A673 (cell line): ENCODE data around the gene PXDN. TPM values are rescaled to one million over a fixed set of nuclear protein-coding genes. Genes with fewer than 3 reads are reported as not detected.

Experiments
- BruUV-seq: library from RNA; stranded (reverse); fragments of 400-500 nt; replicated peaks from 2 replicates; lab custom pipeline; 2021; lab: Mats Ljungman, UMichigan
- CTCF ChIA-PET: fragments of 300-600 bp; sonication (Branson Sonifier 250); formaldehyde crosslinking; loops from one replicate; lab custom pipeline; 2022; ENCODE audit warnings: antibody characterized with exemption; lab: Charles Lee
- POLR2A ChIA-PET: fragments of 300-600 bp; sonication (Branson Sonifier 250); formaldehyde crosslinking; loops from one replicate; lab custom pipeline; 2022; ENCODE audit warnings: antibody characterized with exemption; ENCODE audit not compliant: low non-redundant PET; lab: Charles Lee
- DNase-seq: peaks from one replicate; pipeline ENCODE4 v3.0.0-alpha.2; 2015; ENCODE audit warnings: low spot score
- H3K27ac ChIP-seq: fragments of 200-600 bp; sonication (generic); 2 replicates; pipeline ENCODE4 v1.5.1; 2016; ENCODE audit warnings: mixed run types, low read depth, mild to moderate bottlenecking, mixed read lengths, antibody characterized with exemption, low read length; ENCODE audit not compliant: poor library complexity, severe bottlenecking
- H3K27me3 ChIP-seq: fragments of 200-600 bp; sonication (generic); replicated peaks from 2 replicates; pipeline ENCODE4 v1.6.1; 2017; ENCODE audit warnings: mixed run types, low read depth, mild to moderate bottlenecking, mixed read lengths, antibody characterized with exemption, low read length; ENCODE audit not compliant: insufficient read depth, poor library complexity
- H3K36me3 ChIP-seq: fragments of 200-600 bp; sonication (generic); 2 replicates; pipeline ENCODE4 v1.6.1; 2016; ENCODE audit warnings: mixed run types, mild to moderate bottlenecking, mixed read lengths, antibody characterized with exemption, low read length; ENCODE audit not compliant: insufficient read depth, poor library complexity, severe bottlenecking
- H3K4me1 ChIP-seq: fragments of 200-600 bp; sonication (generic); 2 replicates; pipeline ENCODE4 v1.6.1; 2017; ENCODE audit warnings: mixed run types, mild to moderate bottlenecking, mixed read lengths, antibody characterized with exemption, low read length; ENCODE audit not compliant: insufficient read depth, poor library complexity, severe bottlenecking
- H3K4me3 ChIP-seq: fragments of 200-600 bp; sonication (generic); 2 replicates; pipeline ENCODE4 v1.5.1; 2016; ENCODE audit warnings: low read depth, mixed run types, mild to moderate bottlenecking, mixed read lengths, low read length; ENCODE audit not compliant: poor library complexity, severe bottlenecking
- H3K9me3 ChIP-seq: fragments of 200-600 bp; sonication (generic); 2 replicates; pipeline ENCODE4 v1.6.1; 2016; ENCODE audit warnings: mixed run types, low read depth, mild to moderate bottlenecking, mixed read lengths, antibody characterized with exemption, low read length; ENCODE audit not compliant: poor library complexity, severe bottlenecking
- EZH2 ChIP-seq: fragments of 200-600 bp; sonication (generic); IDR thresholded peaks from 2 replicates; pipeline ENCODE4 v1.6.1; 2017; ENCODE audit warnings: borderline replicate concordance, low read depth, mild to moderate bottlenecking, mixed read lengths, antibody characterized with exemption, low read length; ENCODE audit not compliant: poor library complexity, severe bottlenecking
- intact Hi-C: fragments of 100-400 bp; cut with micrococcal nuclease; formaldehyde crosslinking; loops from one replicate; pipeline ENCODE4 v1.10.0; 2022; ENCODE audit not compliant: unreplicated experiment
- total RNA-seq: library from RNA; stranded (reverse); gene quantifications from 2 replicates; pipeline ENCODE4 v1.2.3, GENCODE V29; 2021
- TF ChIP-seq, protein P1 (sequence below): fragments of 300-800, 200-600 bp; sonication (generic); conservative IDR thresholded peaks from 2 replicates; pipeline ENCODE4 v1.5.1; 2017; ENCODE audit warnings: low read depth, mild to moderate bottlenecking, antibody characterized with exemption, low read length, moderate library complexity, mixed read lengths

The PXDN gene
- total RNA-seq, 1 experiment from 2014 or later: 162 TPM

DNA sequence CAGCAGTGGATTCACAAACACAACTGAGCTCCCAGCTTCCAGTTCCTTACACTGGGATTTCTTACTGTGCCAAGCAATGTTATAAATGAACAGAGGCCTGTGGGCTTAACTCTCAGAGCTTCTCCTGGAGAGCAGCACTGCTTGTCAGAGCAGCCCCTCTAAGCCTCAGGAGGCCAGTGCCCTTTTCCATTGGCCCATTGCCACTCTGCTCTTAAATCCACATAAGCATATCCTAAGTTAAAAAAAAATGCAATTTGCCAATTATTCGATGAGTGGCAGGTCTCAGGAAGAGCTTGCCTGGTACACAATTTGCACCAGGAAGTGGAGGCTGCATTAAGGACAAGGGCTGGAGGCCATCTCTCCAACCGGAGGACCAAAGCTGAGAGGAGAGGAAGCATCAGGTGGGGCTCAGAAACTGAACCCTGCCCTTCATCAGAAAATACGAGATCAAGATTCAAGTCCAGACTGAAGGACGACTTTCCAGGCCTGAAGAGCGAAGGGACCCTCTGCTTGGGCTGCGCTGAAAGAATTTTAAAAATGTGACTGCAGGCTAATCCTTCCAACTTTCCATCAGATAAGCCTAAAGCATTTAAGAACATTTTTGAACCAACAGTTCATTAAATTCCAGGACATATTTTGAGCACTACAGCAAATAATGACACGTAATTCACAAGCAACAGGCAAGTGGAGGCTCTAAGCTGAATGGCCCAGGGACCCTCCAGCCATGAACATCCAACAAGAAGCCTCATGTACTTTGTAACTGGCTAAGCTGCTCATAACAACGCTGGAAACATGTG, 28.4 kb upstream of the PXDN start:
- H3K36me3 ChIP-seq: no peaks in the 10 kb centered on the region
- TF ChIP-seq, protein P1, sequence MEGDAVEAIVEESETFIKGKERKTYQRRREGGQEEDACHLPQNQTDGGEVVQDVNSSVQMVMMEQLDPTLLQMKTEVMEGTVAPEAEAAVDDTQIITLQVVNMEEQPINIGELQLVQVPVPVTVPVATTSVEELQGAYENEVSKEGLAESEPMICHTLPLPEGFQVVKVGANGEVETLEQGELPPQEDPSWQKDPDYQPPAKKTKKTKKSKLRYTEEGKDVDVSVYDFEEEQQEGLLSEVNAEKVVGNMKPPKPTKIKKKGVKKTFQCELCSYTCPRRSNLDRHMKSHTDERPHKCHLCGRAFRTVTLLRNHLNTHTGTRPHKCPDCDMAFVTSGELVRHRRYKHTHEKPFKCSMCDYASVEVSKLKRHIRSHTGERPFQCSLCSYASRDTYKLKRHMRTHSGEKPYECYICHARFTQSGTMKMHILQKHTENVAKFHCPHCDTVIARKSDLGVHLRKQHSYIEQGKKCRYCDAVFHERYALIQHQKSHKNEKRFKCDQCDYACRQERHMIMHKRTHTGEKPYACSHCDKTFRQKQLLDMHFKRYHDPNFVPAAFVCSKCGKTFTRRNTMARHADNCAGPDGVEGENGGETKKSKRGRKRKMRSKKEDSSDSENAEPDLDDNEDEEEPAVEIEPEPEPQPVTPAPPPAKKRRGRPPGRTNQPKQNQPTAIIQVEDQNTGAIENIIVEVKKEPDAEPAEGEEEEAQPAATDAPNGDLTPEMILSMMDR: no peak
- no peak for TF ChIP-seq EZH2
- no peaks in the 10 kb centered on the region for H3K27me3 ChIP-seq
- no peak overlapping the region for H3K27ac ChIP-seq
- ChIA-PET POLR2A (no interaction called here), CTCF (no interaction called here)
- no TSS peak for BruUV-seq
- intact Hi-C loops: no loop called here
- H3K4me1 ChIP-seq: peaks cover 5% of the 10 kb centered on the region
- H3K9me3 ChIP-seq: no peaks in the 10 kb centered on the region
- H3K4me3 ChIP-seq: no peak overlapping the region
- DNase-seq: no peak

GRCh38 chr2:1771626-1772280, 27.4 kb upstream of the PXDN start:
- no peaks in the 10 kb centered on the region for H3K9me3 ChIP-seq
- no peak overlapping the region for H3K27ac ChIP-seq
- POLR2A ChIA-PET: no interaction called here
- no peaks in the 10 kb centered on the region for H3K27me3 ChIP-seq
- H3K4me1 ChIP-seq: peaks cover 5% of the 10 kb centered on the region
- BruUV-seq: no TSS peak
- TF ChIP-seq, protein P1: no peak
- no peak for TF ChIP-seq EZH2
- CTCF ChIA-PET: no interaction called here
- no peak for DNase-seq
- H3K4me3 ChIP-seq: no peak overlapping the region
- H3K36me3 ChIP-seq: no peaks in the 10 kb centered on the region
- intact Hi-C loops: no loop called here

DNA sequence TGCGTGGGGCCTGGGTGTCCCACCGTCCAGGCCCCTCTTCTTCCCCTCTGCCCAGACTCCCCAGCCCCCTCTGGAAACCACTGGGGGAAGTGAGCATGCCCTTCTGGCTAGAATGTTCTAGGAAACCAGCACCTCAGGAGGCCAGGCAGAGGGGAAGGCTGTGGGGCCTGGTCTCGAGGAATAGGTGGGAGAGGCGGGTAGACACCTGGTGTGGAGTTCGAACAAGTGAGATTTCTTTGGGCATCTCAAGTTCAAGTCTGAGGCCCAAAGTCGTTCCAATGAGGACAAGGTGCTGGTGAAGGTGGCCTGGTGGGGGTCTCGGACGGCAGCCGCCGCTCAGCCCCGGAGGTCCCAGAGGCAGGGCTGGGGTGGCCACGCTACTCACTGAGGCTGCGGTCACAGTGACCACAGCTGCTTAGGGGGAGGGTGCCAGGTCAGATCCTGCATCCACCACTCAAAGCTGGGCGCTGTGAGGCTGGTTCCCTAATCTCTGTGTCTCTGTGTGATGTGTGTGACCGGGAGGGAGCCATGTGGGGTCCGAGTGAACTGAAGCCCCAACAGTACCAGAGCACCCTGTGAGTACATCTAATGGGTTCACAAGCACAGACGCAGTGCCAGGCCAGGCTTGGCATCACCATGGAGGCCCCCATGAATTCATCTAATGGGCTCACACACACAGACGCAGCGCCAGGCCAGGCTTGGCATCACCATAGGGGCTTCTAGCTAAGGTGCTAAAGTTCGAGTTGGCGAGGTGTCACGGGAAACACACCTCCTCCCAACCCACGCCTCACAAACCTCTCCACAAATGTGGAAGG, 26.5 kb upstream of the PXDN start:
- H3K27ac ChIP-seq: no peak overlapping the region
- ChIA-PET POLR2A (no interaction called here), CTCF (no interaction called here)
- H3K36me3 ChIP-seq: no peaks in the 10 kb centered on the region
- H3K9me3 ChIP-seq: no peaks in the 10 kb centered on the region
- BruUV-seq: no TSS peak
- intact Hi-C loops: no loop called here
- no peak for DNase-seq
- no peak for TF ChIP-seq EZH2
- TF ChIP-seq, protein P1: no peak
- no peaks in the 10 kb centered on the region for H3K27me3 ChIP-seq
- H3K4me3 ChIP-seq: no peak overlapping the region
- H3K4me1 ChIP-seq: peaks cover 5% of the 10 kb centered on the region
